Transverse colon (tissue), 3 donors: ENCODE data around the gene PPFIA1.
"Not testable (repeated sequence)": the region's sequence is repeated elsewhere in the genome, so short reads cannot be mapped to it uniquely, and the experiment has no call there.

Experiments used
- EP300 ChIP-seq: sonication (generic); formaldehyde crosslinking; IDR thresholded peaks from one replicate; pipeline ENCODE4 v1.6.1; 2017; ENCODE audit warnings: antibody characterized with exemption, low read depth
- POLR2A ChIP-seq: fragments of 450-650 bp; IDR thresholded peaks from one replicate; pipeline ENCODE4 v1.6.1; 2016; ENCODE audit warnings: antibody characterized with exemption, mild to moderate bottlenecking, moderate library complexity
- TF ChIP-seq, protein P1 (sequence below), 5 experiments: fragments of 200-600 bp in 3 of 5; fragments of 450-650 bp in 2 of 5; sonication (generic) in 3 of 5; IDR thresholded peaks; 1 replicate in 2 of 5; 2 replicates in 3 of 5; pipeline ENCODE4 v1.5.1; 2016 to 2017; ENCODE audit warnings: antibody characterized with exemption in 5 of 5, inconsistent platforms in 3 of 5, mild to moderate bottlenecking in 2 of 5, moderate library complexity in 1 of 5

DNA sequence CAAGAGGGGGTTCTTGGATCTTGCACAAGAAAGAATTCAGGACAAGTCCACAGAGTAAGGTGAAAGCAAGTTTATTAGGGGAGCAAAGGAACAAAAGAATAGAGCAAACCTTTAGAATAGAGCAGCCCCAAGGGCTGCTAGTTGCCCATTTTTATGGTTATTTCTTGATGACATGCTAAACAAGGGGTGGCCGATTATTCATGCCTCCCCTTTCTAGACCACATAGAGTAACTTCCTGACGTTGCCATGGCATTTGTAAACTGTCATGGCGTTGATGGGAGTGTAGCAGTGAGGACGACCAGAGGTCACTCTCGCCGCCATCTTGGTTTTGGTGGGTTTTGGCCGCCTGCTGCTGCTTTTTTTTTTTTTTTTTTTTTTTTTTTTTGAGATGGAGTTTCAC lies 120.4 kb downstream of the PPFIA1 start:
- TF ChIP-seq, protein P1, sequence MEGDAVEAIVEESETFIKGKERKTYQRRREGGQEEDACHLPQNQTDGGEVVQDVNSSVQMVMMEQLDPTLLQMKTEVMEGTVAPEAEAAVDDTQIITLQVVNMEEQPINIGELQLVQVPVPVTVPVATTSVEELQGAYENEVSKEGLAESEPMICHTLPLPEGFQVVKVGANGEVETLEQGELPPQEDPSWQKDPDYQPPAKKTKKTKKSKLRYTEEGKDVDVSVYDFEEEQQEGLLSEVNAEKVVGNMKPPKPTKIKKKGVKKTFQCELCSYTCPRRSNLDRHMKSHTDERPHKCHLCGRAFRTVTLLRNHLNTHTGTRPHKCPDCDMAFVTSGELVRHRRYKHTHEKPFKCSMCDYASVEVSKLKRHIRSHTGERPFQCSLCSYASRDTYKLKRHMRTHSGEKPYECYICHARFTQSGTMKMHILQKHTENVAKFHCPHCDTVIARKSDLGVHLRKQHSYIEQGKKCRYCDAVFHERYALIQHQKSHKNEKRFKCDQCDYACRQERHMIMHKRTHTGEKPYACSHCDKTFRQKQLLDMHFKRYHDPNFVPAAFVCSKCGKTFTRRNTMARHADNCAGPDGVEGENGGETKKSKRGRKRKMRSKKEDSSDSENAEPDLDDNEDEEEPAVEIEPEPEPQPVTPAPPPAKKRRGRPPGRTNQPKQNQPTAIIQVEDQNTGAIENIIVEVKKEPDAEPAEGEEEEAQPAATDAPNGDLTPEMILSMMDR (IDR thresholded peaks at IDR 0.05) = not testable (repeated sequence)
- not testable (repeated sequence) for TF ChIP-seq POLR2A, EP300
